Activated T-cell treated with anti-CD3 and anti-CD28 coated beads, Interleukin-2, amount 50 U/mL, for 4 hours (primary cell): ENCODE results near the gene MED13. TPM values are rescaled to one million over a fixed set of nuclear protein-coding genes. Genes with fewer than 3 reads are reported as not detected.

ENCODE experiments used
- ATAC-seq, 2 donors: fragments of 200-7000 bp; cut with Tn5 transposase; one replicate each; pipeline ENCODE4 v1.10.0; 2021
- DNase-seq: peaks from one replicate; pipeline ENCODE4 v3.0.0-alpha.2; 2020
- H3K27me3 Mint-ChIP-seq: one replicate; pipeline ENCODE4 v1.8.0; 2021; ENCODE audit warnings: low read depth, mixed read lengths
- H3K36me3 Mint-ChIP-seq: one replicate; pipeline ENCODE4 v1.8.0; 2022; ENCODE audit warnings: mixed read lengths; ENCODE audit not compliant: insufficient read depth
- H3K4me1 Mint-ChIP-seq: one replicate; pipeline ENCODE4 v1.8.0; 2021; ENCODE audit warnings: low read depth, mixed read lengths
- H3K4me3 Mint-ChIP-seq: one replicate; pipeline ENCODE4 v1.8.0; 2021; ENCODE audit warnings: mild to moderate bottlenecking, moderate library complexity, mixed read lengths
- H3K9me3 Mint-ChIP-seq: one replicate; pipeline ENCODE4 v1.8.0; 2021; ENCODE audit warnings: mixed read lengths
- total RNA-seq, 3 donors: library from RNA; stranded (reverse); gene quantifications; one replicate each; pipeline ENCODE4 v1.2.1, GENCODE V29; 2021

MED13 gene
- total RNA-seq, 3 donors from 2014 or later = 45.6 to 51.7 (median 51.0) TPM

DNA sequence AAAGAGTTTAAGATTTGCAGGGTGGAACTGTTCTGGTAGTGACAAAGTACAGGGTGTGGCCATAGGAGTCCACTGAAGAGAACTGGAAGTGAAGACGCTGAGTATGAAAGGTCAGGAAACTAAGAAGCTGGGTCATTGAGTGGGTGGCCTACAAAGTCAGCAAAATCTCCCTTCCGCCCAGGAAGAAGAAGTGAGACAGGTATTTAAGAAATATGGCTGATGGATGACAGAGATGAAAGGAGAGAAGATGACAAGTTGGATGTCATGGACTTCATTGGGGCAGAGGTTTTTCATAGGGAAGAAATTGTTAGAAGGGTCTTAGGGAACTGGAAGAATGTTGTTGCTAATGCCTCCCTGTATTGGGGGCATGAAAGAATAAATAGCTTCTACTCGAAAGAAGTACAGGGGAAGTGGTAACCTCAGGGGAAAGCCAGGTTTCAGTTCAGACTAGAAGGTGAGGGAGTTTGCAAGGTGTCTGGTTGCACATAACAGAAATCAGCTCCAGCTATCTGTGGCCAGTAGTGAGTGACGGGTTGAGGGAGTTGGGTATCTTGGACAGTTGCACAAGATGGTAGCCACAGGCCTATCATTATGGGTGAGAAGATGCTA lies 33.6 kb upstream of the MED13 start:
- Mint-ChIP-seq H3K36me3 (no peaks in the 10 kb centered on the region), H3K27me3 (no peaks in the 10 kb centered on the region), H3K9me3 (no peaks in the 10 kb centered on the region), H3K4me3 (no peak overlapping the region), H3K4me1 (peaks cover 9% of the 10 kb centered on the region)
- DNase-seq = no peak
- peak in 1 of 2 donors; percentile 18 for ATAC-seq

DNA sequence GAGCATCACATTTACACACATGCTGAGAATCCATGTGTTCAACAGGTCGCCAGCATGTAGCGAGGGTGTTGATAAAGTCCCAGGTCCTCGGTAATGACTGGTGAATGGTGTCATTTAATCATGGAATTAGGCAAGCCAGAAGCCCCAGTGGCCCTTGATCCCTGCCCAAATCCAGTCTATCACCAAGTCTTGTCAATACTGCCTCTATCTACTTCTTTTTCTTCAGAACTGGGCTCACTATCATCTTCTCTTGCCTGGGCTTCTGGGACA lies 31.3 kb upstream of the MED13 start:
- Mint-ChIP-seq H3K4me1 (peaks cover 9% of the 10 kb centered on the region), H3K36me3 (no peaks in the 10 kb centered on the region), H3K4me3 (no peak overlapping the region), H3K27me3 (no peaks in the 10 kb centered on the region), H3K9me3 (no peaks in the 10 kb centered on the region)
- no peak for DNase-seq
- no peak for ATAC-seq

DNA sequence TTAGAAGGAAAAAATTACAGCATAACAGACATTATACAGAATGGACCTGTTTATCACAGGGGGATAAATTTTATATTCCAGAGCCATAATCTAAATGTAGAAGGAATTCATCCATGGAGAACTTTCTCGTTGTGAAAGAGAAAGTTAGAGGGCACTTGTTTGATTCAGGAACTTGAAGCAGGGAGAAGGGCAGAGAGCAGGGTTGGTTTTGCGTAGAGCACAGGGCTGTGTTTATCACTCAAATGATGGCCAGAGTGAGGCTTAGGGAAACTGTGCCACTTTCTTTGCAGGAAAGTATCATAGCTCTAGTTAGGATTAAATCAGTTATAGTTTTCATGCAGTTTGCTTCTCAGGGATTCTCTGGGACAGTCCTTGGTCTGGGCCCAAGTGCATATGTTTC lies 29.1 kb upstream of the MED13 start:
- no peak for DNase-seq
- H3K36me3 Mint-ChIP-seq = no peaks in the 10 kb centered on the region
- no peak overlapping the region for H3K4me3 Mint-ChIP-seq
- no peaks in the 10 kb centered on the region for H3K9me3 Mint-ChIP-seq
- no peaks in the 10 kb centered on the region for H3K27me3 Mint-ChIP-seq
- no peak for ATAC-seq
- peaks cover 9% of the 10 kb centered on the region for H3K4me1 Mint-ChIP-seq

DNA sequence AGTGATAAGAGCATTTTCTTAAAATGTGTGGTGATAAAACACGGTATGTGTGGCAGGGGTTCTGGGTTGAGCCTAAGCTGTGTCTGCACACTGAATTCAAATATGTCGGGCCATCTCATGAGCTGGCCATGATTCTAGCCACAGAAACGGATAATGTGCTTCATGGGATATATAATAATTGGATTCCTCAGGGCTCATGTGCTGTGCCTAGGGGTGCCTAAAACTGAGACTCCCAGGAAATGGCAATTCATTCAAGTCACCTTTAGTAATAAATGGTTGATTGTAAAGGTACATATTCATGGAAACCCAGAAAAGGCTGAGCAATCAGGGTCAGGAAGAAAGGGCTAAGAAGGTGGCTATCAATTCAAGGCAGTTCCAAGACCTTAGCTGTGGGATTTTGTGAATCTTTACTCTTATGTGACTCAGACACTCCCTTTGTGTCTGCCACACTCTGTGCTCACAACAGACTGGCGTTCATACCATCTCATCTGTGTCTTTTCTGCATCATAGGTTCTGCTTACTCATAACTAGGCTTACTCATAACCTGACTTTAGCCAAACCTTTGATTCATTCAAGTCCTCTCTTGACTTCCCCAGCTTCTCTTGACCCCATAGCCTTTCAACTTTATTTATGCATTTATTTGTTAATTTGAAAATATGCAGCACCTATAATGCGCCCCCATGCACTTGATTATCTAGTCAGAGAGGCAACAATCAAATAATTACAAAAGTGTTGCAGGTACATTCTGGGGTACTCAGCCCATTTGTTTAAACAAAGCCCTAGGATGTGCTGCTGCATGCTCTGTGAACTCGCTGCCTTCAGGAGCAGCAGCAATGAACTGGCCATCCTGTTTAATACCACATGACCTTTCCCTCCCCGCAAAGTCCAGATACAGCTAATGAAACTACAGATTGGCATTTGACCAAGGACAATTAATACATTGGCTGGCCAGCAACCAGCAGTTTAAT lies 28.4 kb upstream of the MED13 start:
- H3K27me3 Mint-ChIP-seq = no peaks in the 10 kb centered on the region
- ATAC-seq = peak; percentile 90 to 93

DNA sequence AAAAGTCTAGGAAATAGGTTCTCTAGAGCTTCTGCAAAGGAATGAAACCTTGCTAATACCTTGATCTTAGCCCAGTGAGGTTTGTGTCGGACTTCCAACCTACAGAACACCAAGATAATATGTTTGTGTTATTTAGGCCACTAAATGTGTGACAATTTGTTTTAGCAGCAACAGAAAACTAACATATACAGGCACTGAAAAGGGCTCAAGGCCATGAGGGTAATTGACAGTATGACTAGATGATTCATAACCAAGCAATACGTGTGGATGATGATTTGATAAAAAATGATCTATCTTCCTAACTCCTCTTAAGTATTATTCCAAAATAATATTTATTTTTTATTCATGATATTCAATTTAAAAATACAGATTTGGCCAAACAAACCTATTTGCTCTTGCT lies 27.7 kb upstream of the MED13 start:
- no peaks in the 10 kb centered on the region for H3K4me1 Mint-ChIP-seq

More for the DNA sequence above, 28.4 kb upstream of the MED13 start:
- peaks cover 2% of the 10 kb centered on the region for H3K4me1 Mint-ChIP-seq
- no peak overlapping the region for H3K4me3 Mint-ChIP-seq
- DNase-seq = no peak
- H3K9me3 Mint-ChIP-seq = no peaks in the 10 kb centered on the region
- no peaks in the 10 kb centered on the region for H3K36me3 Mint-ChIP-seq

DNA sequence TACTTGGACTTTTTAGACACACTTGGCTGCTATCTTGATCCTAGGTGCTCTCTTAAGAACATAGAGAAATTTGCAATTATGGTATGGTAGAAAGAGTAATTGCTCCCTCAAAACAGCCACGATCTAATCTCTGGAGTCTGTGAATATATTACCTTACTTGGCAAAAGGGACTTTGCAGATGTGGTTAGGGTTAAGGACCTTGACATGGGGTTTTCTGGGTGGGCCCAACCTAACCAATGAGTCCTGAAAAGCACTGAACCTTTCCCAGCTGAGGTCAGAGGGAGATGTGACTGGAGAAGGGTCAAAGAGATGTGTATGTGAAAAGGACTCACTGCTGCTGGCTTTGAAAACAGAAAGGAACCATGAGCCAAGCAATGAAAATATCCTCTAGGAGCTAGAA lies 26.7 kb upstream of the MED13 start:
- no peaks in the 10 kb centered on the region for H3K9me3 Mint-ChIP-seq
- no peaks in the 10 kb centered on the region for H3K36me3 Mint-ChIP-seq
- no peaks in the 10 kb centered on the region for H3K4me1 Mint-ChIP-seq
- no peak overlapping the region for H3K4me3 Mint-ChIP-seq
- H3K27me3 Mint-ChIP-seq = no peaks in the 10 kb centered on the region
- DNase-seq (no peak), ATAC-seq (no peak)

More for the DNA sequence above, 27.7 kb upstream of the MED13 start:
- Mint-ChIP-seq H3K27me3 (no peaks in the 10 kb centered on the region), H3K4me3 (no peak overlapping the region), H3K9me3 (no peaks in the 10 kb centered on the region), H3K36me3 (no peaks in the 10 kb centered on the region)
- ATAC-seq (no peak), DNase-seq (no peak)

DNA sequence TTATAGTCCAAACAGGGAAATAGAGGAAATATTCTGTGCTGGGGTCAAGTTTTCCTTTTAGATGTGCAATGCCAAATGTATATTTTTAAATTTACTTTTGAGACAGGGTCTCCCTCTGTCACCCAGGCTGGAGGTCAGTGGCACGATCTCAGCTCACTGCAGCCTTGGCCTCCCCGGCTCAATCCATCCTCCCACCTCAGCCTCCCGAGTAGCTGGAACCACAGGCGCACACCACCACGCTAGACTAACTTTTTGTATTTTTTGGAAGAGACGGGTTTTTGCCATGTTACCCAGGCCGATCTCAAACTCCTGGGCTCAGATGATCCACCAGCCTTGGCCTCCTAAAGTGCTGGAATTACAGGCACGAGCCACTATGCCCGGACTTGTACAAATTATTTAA lies 25.8 kb upstream of the MED13 start:
- no peaks in the 10 kb centered on the region for H3K9me3 Mint-ChIP-seq
- no peaks in the 10 kb centered on the region for H3K27me3 Mint-ChIP-seq
- no peak overlapping the region for H3K4me3 Mint-ChIP-seq
- H3K4me1 Mint-ChIP-seq = peaks cover 3% of the 10 kb centered on the region
- ATAC-seq (no peak), DNase-seq (no peak)
- H3K36me3 Mint-ChIP-seq = no peaks in the 10 kb centered on the region

DNA sequence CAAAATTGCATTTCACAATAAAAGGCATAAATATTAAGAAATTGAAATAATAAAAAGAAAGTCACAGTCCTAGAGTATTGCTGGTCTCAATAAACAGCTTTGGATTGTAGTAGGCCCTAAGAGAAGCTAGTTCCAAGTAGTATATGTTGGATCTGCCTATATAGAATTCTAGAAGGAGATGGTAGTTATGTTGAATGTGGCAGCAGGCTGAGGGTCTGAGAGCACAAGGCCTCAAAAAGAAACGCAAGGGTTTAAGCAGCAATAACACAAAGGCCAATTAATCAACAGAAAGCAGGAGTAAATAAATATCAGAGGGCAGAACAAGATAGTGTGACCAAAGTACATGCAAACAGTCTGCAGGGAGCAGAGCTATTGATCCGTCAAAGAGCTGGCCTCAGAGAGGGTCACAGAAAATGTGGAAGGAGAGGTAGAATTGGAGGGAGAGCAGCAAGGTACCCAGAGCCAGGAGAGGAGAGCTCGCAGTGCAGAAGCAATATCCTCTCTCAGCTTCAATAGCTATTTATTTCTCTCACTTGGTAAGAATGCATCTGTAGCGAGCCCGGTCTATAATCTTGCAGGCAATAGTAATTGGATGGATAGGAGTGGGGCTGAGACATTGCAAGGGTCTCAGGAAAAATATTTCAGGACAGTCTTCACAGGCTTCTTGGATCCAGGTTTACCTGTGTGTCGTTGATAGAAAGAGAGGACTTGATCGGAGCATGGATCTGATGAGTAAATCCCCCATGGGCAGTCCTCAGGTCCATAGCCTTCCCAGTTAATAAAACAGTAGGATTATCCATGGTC lies 25.1 kb upstream of the MED13 start:
- H3K27me3 Mint-ChIP-seq = no peaks in the 10 kb centered on the region
- ATAC-seq = no peak
- no peaks in the 10 kb centered on the region for H3K36me3 Mint-ChIP-seq

DNA sequence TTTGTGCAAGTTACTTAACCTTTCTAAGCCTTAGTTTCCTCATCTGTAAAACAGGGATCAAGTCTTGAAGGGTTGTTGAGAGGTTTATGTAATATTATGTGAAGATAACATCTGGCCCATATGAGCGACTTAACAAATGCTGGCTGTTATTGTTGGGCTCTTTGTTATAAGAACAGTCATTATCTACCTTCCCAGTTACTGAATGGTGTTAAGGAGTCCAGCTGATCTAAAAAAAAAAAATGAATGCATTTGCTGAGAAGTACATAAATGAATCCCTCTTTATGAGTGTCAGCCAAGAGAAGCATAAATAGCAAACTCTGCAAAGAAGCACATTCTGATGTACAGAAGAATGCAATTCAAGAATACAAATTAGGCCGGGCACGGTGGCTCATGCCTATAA lies 24.3 kb upstream of the MED13 start:
- Mint-ChIP-seq H3K27me3 (no peaks in the 10 kb centered on the region), H3K36me3 (no peaks in the 10 kb centered on the region), H3K4me1 (peaks cover 5% of the 10 kb centered on the region), H3K4me3 (no peak overlapping the region), H3K9me3 (no peaks in the 10 kb centered on the region)
- ATAC-seq (no peak), DNase-seq (no peak)

More for the DNA sequence above, 25.1 kb upstream of the MED13 start:
- Mint-ChIP-seq H3K4me3 (no peak overlapping the region), H3K9me3 (no peaks in the 10 kb centered on the region), H3K4me1 (peaks cover 3% of the 10 kb centered on the region)
- no peak for DNase-seq

DNA sequence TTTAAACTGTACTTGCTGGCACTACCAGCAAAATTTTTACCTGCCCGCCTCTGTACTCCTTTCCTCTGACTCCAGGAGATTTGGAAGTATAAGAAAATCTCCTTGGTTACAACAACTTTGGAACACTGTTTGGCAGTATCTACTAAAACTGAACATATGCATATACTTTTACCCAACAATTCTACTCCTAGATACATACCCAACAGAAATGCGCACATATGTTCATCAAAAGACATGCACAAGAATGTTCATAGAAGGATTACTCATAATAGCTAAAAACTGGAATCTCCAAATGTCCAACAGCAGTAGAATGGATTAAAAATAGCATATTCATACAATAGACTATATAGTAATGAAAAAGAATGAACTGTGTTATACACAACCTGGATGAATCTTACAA lies 21.7 kb upstream of the MED13 start:
- peaks cover 5% of the 10 kb centered on the region for H3K4me1 Mint-ChIP-seq

DNA sequence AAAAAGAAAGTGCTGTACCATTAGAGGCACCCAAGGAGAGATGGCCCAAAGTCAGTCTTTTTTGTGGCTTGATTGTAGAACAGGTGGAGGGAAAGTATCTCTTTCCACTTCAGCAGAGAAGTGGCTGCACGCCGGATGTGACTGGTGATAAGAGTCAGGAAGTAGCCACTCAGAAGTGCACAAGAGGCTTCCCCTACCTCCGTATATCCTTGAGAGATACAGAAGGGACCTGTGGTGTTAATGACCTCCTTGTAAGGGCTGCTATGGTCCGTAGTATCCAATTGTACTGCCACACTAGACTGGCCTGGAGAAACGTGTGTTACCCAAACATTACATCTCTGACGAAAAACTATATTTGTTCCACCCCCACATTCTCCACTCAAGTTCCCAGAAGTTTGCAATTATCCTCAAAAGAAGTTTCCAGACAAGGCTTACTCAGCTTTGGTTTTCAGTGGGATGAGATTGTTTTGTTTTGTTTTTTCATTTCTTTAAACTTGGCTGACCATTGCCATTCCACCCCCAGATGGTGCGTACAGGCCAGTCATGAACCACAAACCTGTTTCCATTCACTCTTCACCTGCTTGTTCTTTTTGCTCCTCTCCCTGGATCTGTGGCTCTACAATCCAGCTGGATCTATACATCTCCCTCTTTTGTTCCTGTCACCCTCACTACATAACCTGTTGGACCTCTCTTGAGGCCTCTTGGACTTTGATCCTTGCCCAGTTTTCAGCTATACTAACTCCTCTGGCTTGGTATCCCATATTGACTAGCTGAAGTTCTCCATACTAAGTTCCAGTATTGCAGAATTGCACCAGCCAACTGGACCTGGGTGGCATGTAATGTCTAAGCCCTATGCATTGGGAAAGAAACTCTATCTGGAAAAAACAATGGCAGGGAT lies 20.7 kb upstream of the MED13 start:
- no peaks in the 10 kb centered on the region for H3K36me3 Mint-ChIP-seq
- no peak for DNase-seq

More for the DNA sequence above, 21.7 kb upstream of the MED13 start:
- H3K4me3 Mint-ChIP-seq = no peak overlapping the region
- ATAC-seq = no peak
- no peaks in the 10 kb centered on the region for H3K9me3 Mint-ChIP-seq
- DNase-seq = no peak
- no peaks in the 10 kb centered on the region for H3K27me3 Mint-ChIP-seq
- H3K36me3 Mint-ChIP-seq = no peaks in the 10 kb centered on the region

DNA sequence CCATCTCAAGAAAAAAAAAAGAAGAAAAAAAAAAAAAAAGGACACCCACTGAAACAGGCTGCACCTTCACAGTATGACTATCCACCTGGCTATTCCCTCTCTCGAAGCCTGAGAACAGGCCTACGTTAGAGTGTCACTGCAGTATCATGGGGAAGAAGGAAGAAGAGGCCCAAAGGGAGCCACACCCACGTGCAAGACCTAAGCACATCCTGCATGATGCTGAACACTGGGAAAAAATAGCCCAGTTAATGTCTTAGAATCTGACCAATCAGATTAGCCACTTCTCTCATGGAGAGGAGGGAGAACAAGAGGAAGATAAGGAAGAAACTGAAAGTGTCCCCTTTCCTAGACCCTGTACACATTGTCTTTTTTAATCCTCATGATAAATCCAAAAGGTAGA lies 19.5 kb upstream of the MED13 start:
- H3K4me3 Mint-ChIP-seq = no peak overlapping the region

More for the DNA sequence above, 20.7 kb upstream of the MED13 start:
- Mint-ChIP-seq H3K4me3 (no peak overlapping the region), H3K9me3 (no peaks in the 10 kb centered on the region), H3K27me3 (no peaks in the 10 kb centered on the region), H3K4me1 (peaks cover 5% of the 10 kb centered on the region)
- no peak for ATAC-seq

DNA sequence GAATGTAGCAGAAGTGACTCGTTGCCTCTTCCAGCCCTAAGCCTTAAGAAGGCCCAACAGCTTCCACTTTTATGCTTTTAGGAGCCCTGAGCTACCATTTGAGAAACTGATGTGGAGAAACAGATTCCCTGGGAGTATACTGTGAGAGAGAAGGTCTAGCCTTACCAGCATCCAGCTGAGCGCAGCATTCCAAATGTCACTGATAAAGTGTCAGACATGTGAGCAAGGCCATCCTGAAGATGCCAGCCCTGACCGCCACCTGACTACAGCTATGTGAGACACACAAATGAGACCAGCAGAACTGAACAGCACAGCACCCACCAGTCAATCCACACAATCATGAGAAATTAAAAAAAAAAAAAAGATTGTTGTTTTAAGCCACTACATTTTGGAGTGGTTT lies 18.6 kb upstream of the MED13 start:
- Mint-ChIP-seq H3K27me3 (peaks cover 9% of the 10 kb centered on the region), H3K36me3 (no peaks in the 10 kb centered on the region), H3K4me3 (no peak overlapping the region), H3K4me1 (peaks cover 5% of the 10 kb centered on the region), H3K9me3 (no peaks in the 10 kb centered on the region)
- DNase-seq (no peak), ATAC-seq (no peak)

More for the DNA sequence above, 19.5 kb upstream of the MED13 start:
- no peak for DNase-seq
- peaks cover 5% of the 10 kb centered on the region for H3K4me1 Mint-ChIP-seq
- ATAC-seq = no peak
- peaks cover 7% of the 10 kb centered on the region for H3K27me3 Mint-ChIP-seq
- no peaks in the 10 kb centered on the region for H3K36me3 Mint-ChIP-seq
- no peaks in the 10 kb centered on the region for H3K9me3 Mint-ChIP-seq

DNA sequence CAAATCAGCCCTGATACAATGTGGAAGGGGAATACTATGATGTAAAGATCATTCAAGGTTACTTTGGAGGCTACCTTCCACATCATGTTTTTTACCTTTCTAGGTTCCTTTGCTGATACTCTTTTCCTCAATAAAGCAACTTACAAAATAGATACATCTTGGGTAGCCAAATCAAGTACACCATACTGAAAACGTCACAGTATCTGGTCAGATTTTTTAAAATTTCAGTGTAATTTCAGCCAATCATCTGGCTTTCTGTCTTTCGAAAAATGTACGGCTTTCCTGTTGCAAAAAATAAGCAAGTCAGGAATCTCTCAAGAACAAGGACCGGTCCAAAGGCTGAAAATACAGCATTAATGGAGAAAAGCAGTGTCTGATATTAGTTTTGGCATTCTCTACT lies 15.6 kb upstream of the MED13 start:
- Mint-ChIP-seq H3K4me3 (no peak overlapping the region), H3K9me3 (no peaks in the 10 kb centered on the region), H3K4me1 (peaks cover 2% of the 10 kb centered on the region), H3K36me3 (no peaks in the 10 kb centered on the region), H3K27me3 (peaks cover 15% of the 10 kb centered on the region)
- no peak for ATAC-seq
- no peak for DNase-seq
